ENCODE data around the gene DNAJC5. TPM values are rescaled to one million over a fixed set of nuclear protein-coding genes. Genes with fewer than 3 reads are reported as not detected.

Gene DNAJC5
- total and polyA plus RNA-seq, 2 experiments from 2014 or later: 7.1 to 33.5 TPM

DNA sequence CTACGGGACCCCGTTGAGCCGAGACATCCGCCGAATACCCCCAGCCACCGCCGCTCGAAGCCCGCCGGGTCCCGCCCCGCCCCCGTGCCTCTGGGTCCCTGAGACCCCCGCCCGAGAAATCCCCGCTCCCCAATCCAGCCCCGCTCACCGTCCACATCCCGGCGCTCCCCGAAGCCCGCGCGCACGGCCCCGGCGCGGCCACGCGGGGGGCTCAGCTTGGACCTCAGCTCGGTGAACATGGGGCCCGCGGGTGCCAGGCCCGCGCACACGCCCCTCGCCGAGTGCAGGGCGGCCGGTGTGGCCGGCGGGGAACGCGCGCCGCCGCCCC, 84.3 kb downstream of the DNAJC5 start (continued):
- TF ChIP-seq, protein P1, sequence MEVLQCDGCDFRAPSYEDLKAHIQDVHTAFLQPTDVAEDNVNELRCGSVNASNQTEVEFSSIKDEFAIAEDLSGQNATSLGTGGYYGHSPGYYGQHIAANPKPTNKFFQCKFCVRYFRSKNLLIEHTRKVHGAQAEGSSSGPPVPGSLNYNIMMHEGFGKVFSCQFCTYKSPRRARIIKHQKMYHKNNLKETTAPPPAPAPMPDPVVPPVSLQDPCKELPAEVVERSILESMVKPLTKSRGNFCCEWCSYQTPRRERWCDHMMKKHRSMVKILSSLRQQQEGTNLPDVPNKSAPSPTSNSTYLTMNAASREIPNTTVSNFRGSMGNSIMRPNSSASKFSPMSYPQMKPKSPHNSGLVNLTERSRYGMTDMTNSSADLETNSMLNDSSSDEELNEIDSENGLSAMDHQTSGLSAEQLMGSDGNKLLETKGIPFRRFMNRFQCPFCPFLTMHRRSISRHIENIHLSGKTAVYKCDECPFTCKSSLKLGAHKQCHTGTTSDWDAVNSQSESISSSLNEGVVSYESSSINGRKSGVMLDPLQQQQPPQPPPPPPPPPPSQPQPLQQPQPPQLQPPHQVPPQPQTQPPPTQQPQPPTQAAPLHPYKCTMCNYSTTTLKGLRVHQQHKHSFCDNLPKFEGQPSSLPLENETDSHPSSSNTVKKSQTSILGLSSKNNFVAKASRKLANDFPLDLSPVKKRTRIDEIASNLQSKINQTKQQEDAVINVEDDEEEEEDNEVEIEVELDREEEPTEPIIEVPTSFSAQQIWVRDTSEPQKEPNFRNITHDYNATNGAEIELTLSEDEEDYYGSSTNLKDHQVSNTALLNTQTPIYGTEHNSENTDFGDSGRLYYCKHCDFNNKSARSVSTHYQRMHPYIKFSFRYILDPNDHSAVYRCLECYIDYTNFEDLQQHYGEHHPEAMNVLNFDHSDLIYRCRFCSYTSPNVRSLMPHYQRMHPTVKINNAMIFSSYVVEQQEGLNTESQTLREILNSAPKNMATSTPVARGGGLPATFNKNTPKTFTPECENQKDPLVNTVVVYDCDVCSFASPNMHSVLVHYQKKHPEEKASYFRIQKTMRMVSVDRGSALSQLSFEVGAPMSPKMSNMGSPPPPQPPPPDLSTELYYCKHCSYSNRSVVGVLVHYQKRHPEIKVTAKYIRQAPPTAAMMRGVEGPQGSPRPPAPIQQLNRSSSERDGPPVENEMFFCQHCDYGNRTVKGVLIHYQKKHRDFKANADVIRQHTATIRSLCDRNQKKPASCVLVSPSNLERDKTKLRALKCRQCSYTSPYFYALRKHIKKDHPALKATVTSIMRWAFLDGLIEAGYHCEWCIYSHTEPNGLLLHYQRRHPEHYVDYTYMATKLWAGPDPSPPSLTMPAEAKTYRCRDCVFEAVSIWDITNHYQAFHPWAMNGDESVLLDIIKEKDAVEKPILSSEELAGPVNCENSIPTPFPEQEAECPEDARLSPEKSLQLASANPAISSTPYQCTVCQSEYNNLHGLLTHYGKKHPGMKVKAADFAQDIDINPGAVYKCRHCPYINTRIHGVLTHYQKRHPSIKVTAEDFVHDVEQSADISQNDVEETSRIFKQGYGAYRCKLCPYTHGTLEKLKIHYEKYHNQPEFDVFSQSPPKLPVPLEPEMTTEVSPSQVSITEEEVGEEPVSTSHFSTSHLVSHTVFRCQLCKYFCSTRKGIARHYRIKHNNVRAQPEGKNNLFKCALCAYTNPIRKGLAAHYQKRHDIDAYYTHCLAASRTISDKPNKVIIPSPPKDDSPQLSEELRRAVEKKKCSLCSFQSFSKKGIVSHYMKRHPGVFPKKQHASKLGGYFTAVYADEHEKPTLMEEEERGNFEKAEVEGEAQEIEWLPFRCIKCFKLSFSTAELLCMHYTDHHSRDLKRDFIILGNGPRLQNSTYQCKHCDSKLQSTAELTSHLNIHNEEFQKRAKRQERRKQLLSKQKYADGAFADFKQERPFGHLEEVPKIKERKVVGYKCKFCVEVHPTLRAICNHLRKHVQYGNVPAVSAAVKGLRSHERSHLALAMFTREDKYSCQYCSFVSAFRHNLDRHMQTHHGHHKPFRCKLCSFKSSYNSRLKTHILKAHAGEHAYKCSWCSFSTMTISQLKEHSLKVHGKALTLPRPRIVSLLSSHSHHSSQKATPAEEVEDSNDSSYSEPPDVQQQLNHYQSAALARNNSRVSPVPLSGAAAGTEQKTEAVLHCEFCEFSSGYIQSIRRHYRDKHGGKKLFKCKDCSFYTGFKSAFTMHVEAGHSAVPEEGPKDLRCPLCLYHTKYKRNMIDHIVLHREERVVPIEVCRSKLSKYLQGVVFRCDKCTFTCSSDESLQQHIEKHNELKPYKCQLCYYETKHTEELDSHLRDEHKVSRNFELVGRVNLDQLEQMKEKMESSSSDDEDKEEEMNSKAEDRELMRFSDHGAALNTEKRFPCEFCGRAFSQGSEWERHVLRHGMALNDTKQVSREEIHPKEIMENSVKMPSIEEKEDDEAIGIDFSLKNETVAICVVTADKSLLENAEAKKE (CRISPR knock-in tag; IDR thresholded peaks at IDR 0.05): no peak
- TF ChIP-seq STAT1 (IDR thresholded peaks at IDR 0.05; ENCODE audit: unreplicated experiment): no peak
- TF ChIP-seq POLR2AphosphoS5 (IDR thresholded peaks at IDR 0.05; ENCODE audit: low read depth): no peak

DNA sequence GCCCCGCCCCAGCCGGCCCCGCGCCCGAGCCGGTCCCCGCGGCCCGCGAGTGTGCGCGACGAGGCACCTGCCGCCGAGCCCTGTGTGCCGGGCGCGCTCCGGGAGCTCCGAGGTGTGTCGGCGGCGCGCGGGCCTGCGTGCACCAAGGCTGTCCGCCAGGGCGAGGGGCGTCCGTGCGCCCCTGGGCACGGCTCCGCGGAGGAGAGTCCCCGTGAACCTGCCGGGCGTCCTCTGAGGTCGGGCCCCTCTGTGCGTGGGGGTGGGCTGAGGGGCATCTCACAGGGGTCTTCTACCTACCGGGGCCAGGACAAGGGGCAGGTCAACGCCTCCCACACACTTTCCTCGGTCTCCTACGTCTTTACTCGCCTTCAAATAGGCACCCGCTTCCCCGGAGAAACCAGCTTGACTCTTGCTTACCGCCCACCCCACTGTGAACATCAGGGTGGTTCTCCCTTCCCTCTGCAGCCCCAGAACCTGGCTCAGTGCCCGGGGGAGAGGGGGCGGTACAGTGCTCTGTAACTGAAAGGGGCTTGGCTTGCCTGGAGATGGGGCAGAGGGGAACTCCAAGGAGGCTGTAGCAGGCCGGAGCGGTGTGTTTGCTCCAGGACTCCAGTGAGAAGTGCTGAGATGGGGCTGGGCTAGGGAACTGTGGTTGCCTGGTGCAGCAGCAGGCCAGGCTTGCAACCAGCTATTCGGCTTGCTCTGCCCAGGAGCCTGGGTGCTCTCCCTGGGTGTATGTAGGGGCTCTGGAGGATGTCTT, 84.8 kb downstream of the DNAJC5 start, which contains the start of gene SAMD10:
Gene SAMD10, minus strand, starts transcription at position 86 of the 760 bp plus-strand sequence. CDS start 175 bp downstream, outside the sequence.
- Mint-ChIP-seq H3K36me3 (ENCODE audit: low read depth) (peaks cover 21% of the 10 kb centered on the region), H3K27me3 (ENCODE audit: insufficient read depth, low read depth, poor library complexity) (peaks cover 21% of the 10 kb centered on the region), H3K4me3 (peak within 1 kb of the TSS; percentile 96), H3K27ac (no peak within 1 kb of the TSS), H3K9me3 (no peaks in the 10 kb centered on the region; the same call in 2 of the 3 replicates), H3K4me1 (peaks cover 30% of the 10 kb centered on the region)
- Histone ChIP-seq H3K79me2 (replicated peaks; ENCODE audit: insufficient read depth) (peaks cover 29% of the 10 kb centered on the region), H3K4me3 (peak within 1 kb of the TSS; percentile 98), H3K4me2 (peak within 1 kb of the TSS; percentile 93), H3K27ac (ENCODE audit: low read depth) (no peak within 1 kb of the TSS), H3K9me2 (ENCODE audit: insufficient read depth) (no peaks in the 10 kb centered on the region), H3K27me3 (ENCODE audit: insufficient read depth) (peaks cover 15% of the 10 kb centered on the region), H3K36me3 (ENCODE audit: insufficient read depth) (peaks cover 5% of the 10 kb centered on the region), H4K20me1 (replicated peaks; ENCODE audit: insufficient read depth) (peaks cover 13% of the 10 kb centered on the region), H3F3A (replicated peaks; ENCODE audit: low read depth) (peaks cover 18% of the 10 kb centered on the region), H3K4me1 (ENCODE audit: insufficient read depth) (peaks cover 18% of the 10 kb centered on the region), H2AFZ (peak within 1 kb of the TSS; percentile 93)
- DNase-seq (ENCODE audit: low spot score): peak; percentile 66
- TF ChIP-seq POLR2AphosphoS5 (IDR thresholded peaks at IDR 0.05; ENCODE audit: low read depth) (0 out of 2 replicates have a peak, but pooled peaks have one; percentile 15), JUNB (IDR thresholded peaks at IDR 0.05; ENCODE audit: unreplicated experiment) (no peak)
- peak; percentile 15 for ATAC-seq
